Effector memory CD8-positive, alpha-beta T cell (primary cell): ENCODE results near the gene KRT76.

Source experiments
- ATAC-seq: fragments of 150-1000 bp; cut with Tn5 transposase; replicated peaks from 2 replicates; pipeline ENCODE4 v1.10.0; 2021; ENCODE audit warnings: mild to moderate bottlenecking, moderate library complexity
- DNase-seq, 3 experiments: peaks; one replicate each; pipeline ENCODE4 v3.0.0; 2021
- H3K27ac Mint-ChIP-seq, 2 donors: one replicate each; pipeline ENCODE4 v1.8.0; 2022; ENCODE audit warnings: mild to moderate bottlenecking in 2 of 2, mixed read lengths in 2 of 2, moderate library complexity in 2 of 2
- H3K27me3 Mint-ChIP-seq, 2 donors: one replicate each; pipeline ENCODE4 v1.8.0; 2022; ENCODE audit warnings: mixed read lengths in 2 of 2
- H3K36me3 Mint-ChIP-seq: one replicate; pipeline ENCODE4 v1.8.0; 2022; ENCODE audit warnings: mild to moderate bottlenecking, moderate library complexity, mixed read lengths; ENCODE audit not compliant: insufficient read depth
- H3K4me1 Mint-ChIP-seq, 2 donors: one replicate each; pipeline ENCODE4 v1.8.0; 2022; ENCODE audit warnings: low read depth in 2 of 2, mixed read lengths in 2 of 2
- H3K4me3 Mint-ChIP-seq, 2 donors: one replicate each; pipeline ENCODE4 v1.8.0; 2022; ENCODE audit warnings: mild to moderate bottlenecking in 2 of 2, mixed read lengths in 2 of 2, moderate library complexity in 2 of 2
- H3K9me3 Mint-ChIP-seq, 2 donors: one replicate each; pipeline ENCODE4 v1.8.0; 2022; ENCODE audit warnings: mixed read lengths in 2 of 2

Gene KRT76

GRCh38 chr12:52730383-52730782, 46.8 kb downstream of the KRT76 start:
- Mint-ChIP-seq H3K4me1 (no peaks in the 10 kb centered on the region), H3K27ac (no peak overlapping the region), H3K36me3 (peaks cover 5% of the 10 kb centered on the region), H3K27me3 (peaks cover 46 to 52% of the 10 kb centered on the region in 2 donors), H3K4me3 (no peak overlapping the region), H3K9me3 (no peaks in the 10 kb centered on the region)
- ATAC-seq (no peak), DNase-seq (no peak)

- no peak for DNase-seq
- peaks cover 39 to 48% of the 10 kb centered on the region in 2 donors for H3K27me3 Mint-ChIP-seq
- no peak overlapping the region for H3K27ac Mint-ChIP-seq
Observed at GRCh38 chr12:52729147-52729546, 48.0 kb downstream of the KRT76 start.

GRCh38 chr12:52728374-52728773, 48.8 kb downstream of the KRT76 start:
- ATAC-seq = no peak
- Mint-ChIP-seq H3K4me1 (no peaks in the 10 kb centered on the region), H3K27ac (no peak overlapping the region), H3K9me3 (no peaks in the 10 kb centered on the region), H3K36me3 (peaks cover 2% of the 10 kb centered on the region), H3K27me3 (peaks cover 33 to 46% of the 10 kb centered on the region in 2 donors), H3K4me3 (no peak overlapping the region)
- DNase-seq = no peak

More at GRCh38 chr12:52729147-52729546, 48.0 kb downstream of the KRT76 start:
- H3K9me3 Mint-ChIP-seq = no peaks in the 10 kb centered on the region
- peaks cover 2% of the 10 kb centered on the region for H3K36me3 Mint-ChIP-seq
- H3K4me1 Mint-ChIP-seq = no peaks in the 10 kb centered on the region
- no peak overlapping the region for H3K4me3 Mint-ChIP-seq
- no peak for ATAC-seq

- Mint-ChIP-seq H3K27me3 (peaks cover 40 to 49% of the 10 kb centered on the region in 2 donors), H3K36me3 (peaks cover 2% of the 10 kb centered on the region), H3K9me3 (no peaks in the 10 kb centered on the region), H3K4me1 (no peaks in the 10 kb centered on the region), H3K27ac (no peak overlapping the region), H3K4me3 (no peak overlapping the region)
- DNase-seq (no peak), ATAC-seq (no peak)
Observed at GRCh38 chr12:52727037-52727436, 50.1 kb downstream of the KRT76 start.

DNA sequence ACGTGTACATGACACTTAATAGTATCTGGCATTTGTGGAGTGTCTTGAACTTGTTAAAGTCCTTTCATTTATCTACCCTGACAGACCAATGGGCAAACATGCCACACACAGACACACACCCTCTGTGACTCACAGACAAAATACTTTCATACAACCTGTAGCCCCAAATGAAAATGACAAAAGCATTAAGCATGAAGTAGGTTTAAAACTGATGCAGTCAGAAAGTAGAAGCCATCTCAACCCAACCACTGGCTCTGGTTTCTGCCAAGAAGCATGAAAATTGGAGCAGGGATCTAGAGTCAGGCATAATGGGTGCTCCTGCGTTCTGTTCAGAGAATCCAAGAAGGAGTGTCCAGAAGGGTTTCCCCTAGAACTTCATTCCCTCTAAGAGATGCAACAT, 50.7 kb downstream of the KRT76 start:
- peaks cover 37 to 49% of the 10 kb centered on the region in 2 donors for H3K27me3 Mint-ChIP-seq
- no peaks in the 10 kb centered on the region for H3K4me1 Mint-ChIP-seq
- H3K27ac Mint-ChIP-seq = no peak overlapping the region
- ATAC-seq = no peak
- DNase-seq = no peak
- H3K4me3 Mint-ChIP-seq = no peak overlapping the region
- no peaks in the 10 kb centered on the region for H3K9me3 Mint-ChIP-seq
- H3K36me3 Mint-ChIP-seq = peaks cover 2% of the 10 kb centered on the region

DNA sequence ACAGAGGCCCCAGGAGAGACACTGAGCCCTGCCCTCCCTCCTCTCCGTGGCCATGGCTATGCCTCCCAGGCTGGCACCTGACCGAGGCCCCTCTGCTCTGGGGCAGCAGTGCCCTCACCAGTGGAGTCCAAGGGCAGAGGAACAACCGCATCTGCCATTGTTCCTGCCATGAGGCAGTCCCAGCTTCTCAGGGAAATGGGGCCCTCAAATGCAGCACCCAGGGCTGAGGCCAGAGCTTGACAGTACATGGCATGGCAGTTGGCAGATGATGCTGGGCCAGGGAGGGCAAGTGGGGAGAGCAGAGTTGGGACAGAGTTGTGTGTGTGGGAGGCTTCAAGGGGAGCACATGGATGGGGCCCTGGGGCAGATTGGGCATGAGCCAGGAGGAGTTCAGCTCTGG, 52.8 kb downstream of the KRT76 start:
- Mint-ChIP-seq H3K36me3 (peaks cover 2% of the 10 kb centered on the region), H3K27ac (no peak overlapping the region)
- ATAC-seq = no peak

GRCh38 chr12:52722680-52723079, 54.5 kb downstream of the KRT76 start:
- no peaks in the 10 kb centered on the region for H3K9me3 Mint-ChIP-seq
- no peak for ATAC-seq
- no peak for DNase-seq
- no peak overlapping the region for H3K27ac Mint-ChIP-seq
- H3K36me3 Mint-ChIP-seq = peaks cover 2% of the 10 kb centered on the region
- peaks cover 22 to 41% of the 10 kb centered on the region in 2 donors for H3K27me3 Mint-ChIP-seq
- no peak overlapping the region for H3K4me3 Mint-ChIP-seq
- H3K4me1 Mint-ChIP-seq = no peaks in the 10 kb centered on the region

More for the DNA sequence above, 52.8 kb downstream of the KRT76 start:
- no peaks in the 10 kb centered on the region for H3K4me1 Mint-ChIP-seq
- H3K9me3 Mint-ChIP-seq = no peaks in the 10 kb centered on the region
- peaks cover 23 to 35% of the 10 kb centered on the region in 2 donors for H3K27me3 Mint-ChIP-seq
- DNase-seq = no peak
- H3K4me3 Mint-ChIP-seq = no peak overlapping the region

DNA sequence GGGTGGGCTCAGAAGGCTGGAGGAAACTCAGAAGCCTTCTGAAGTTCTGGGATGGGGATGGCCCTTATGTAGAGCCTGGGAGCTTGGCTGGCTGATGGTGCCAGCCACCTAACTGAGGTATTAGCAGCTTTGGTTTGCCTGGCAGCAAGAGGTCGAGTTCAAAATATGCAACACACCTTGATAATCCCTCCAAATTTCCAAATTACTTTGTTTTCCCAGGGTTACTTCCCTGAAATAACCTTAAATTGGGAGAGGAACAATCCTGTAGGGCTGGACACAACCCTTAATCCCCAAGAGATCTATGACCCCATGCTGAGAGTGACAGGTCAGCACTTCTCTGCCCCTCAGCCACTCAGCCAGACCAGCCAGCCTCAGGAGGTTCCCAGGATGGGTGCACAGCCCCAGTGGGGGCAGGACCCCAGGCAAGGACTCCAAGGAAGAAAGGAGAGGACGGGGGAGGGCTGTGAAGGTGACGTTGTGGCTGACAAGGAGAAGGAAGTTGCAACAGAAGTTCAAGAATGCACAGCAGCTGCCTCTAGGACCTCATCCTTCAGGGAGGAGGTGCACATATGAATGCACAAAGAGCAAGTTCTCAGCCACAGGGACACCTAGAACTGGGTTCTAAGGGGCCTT, 55.2 kb downstream of the KRT76 start:
- H3K36me3 Mint-ChIP-seq = peaks cover 1% of the 10 kb centered on the region
- no peak for ATAC-seq

GRCh38 chr12:52720365-52720886, 56.7 kb downstream of the KRT76 start:
- H3K9me3 Mint-ChIP-seq = no peaks in the 10 kb centered on the region
- H3K36me3 Mint-ChIP-seq = no peaks in the 10 kb centered on the region
- peaks cover 26 to 52% of the 10 kb centered on the region in 2 donors for H3K27me3 Mint-ChIP-seq
- H3K27ac Mint-ChIP-seq = no peak overlapping the region
- no peaks in the 10 kb centered on the region for H3K4me1 Mint-ChIP-seq
- ATAC-seq (no peak), DNase-seq (no peak)
- no peak overlapping the region for H3K4me3 Mint-ChIP-seq

More for the DNA sequence above, 55.2 kb downstream of the KRT76 start:
- Mint-ChIP-seq H3K4me1 (no peaks in the 10 kb centered on the region), H3K27me3 (peaks cover 22 to 44% of the 10 kb centered on the region in 2 donors), H3K4me3 (no peak overlapping the region), H3K27ac (no peak overlapping the region), H3K9me3 (no peaks in the 10 kb centered on the region)
- DNase-seq = no peak
